ENCODE results near the gene NID1.

- TF ChIP-seq EZH2phosphoT487 (IDR thresholded peaks at IDR 0.05; ENCODE audit: insufficient read depth, low read depth) = no peak
- no peak for TF ChIP-seq EZH2 (IDR thresholded peaks at IDR 0.05; ENCODE audit: insufficient read depth, poor library complexity, severe bottlenecking)
Measured at GRCh38 chr1:236095705-236096520, 31.0 kb upstream of the NID1 start.
